ENCODE measurements around the gene LPIN2. TPM values are rescaled to one million over a fixed set of nuclear protein-coding genes. Genes with fewer than 3 reads are reported as not detected.
"Not testable (repeated sequence)": the region's sequence is repeated elsewhere in the genome, so short reads cannot be mapped to it uniquely, and the experiment has no call there.

Gene LPIN2
- total and polyA plus RNA-seq, 2 of the 13 experiments (the other 11 are each of a cell fraction or from before 2014, with no cell fraction given), result 46.0 to 119 TPM

DNA sequence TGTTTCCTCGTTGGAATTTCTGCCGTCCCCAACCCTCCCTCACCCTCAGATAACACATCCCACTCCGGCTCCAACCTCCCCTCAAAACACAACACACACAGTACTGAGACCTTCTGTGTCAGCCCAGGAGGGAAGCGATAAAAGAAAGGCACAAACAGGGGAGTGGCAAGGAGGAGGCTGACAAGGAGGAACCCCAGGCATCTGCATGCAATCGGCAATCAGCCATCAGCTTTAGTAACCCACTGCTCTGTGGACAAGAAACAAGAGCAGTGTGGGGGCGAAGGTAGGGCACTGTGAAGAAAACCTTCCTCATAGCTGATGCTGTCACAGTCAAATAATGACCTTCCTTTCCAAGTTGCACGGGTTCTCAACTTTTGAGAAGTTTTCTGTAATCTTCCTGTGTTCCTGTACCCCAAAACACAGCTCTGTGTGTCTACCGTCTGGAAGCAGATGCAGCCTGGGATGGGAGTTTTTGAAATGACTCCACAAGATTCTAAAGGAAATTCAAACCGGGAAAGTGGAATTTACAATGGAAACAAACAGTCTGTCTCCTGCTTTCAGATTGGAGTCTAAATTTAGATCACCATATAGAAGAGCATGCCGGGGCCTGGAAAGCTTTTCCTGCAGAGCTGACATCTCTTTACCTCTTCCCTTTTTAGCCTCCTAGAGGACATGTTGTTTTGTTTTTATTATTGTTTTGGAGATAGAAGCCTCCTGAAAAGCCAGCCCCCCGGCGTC is 16.4 kb upstream of the LPIN2 start:
- H3K4me1 ChIP-seq (ENCODE audit: insufficient read depth, low read length), result peaks cover 64% of the 10 kb centered on the region
- H3K27me3 ChIP-seq (ENCODE audit: control insufficient read depth in 1 of 2, insufficient read depth in 2 of 2, low read length in 2 of 2), result no peaks in the 10 kb centered on the region
- no peaks in the 10 kb centered on the region for H3K79me2 ChIP-seq (ENCODE audit: insufficient read depth, low read length)
- CTCF ChIA-PET (ENCODE audit: low intra/inter-chr PET ratio, low total read pairs), result no interaction called here
- H2AFZ ChIP-seq (ENCODE audit: low read length), result peak overlapping the region; percentile 76
- in situ Hi-C loops (cut with HindIII; ENCODE audit: extremely low pct_ligation_motif_present, low pct_unique_long_range_greater_than_20kb) (loop anchor here (25.0 kb wide), 1 partner anchor 583 kb away; no protein-coding TSS in a partner anchor), intact Hi-C loops (cut with micrococcal nuclease; ENCODE audit: unreplicated experiment) (loop anchor here (5.0 kb wide), 1 partner anchor 33 kb away; no protein-coding TSS in a partner anchor)
- no peaks in the 10 kb centered on the region for H3K36me3 ChIP-seq (replicated peaks in 1 of 2; ENCODE audit: control insufficient read depth in 1 of 2, insufficient read depth in 2 of 2, low read length in 2 of 2)
- POLR2A ChIA-PET, result no interaction called here
- H3K9me3 ChIP-seq (ENCODE audit: low read length), result no peaks in the 10 kb centered on the region
- no peak for FAIRE-seq
- H3K4me3 ChIP-seq (replicated peaks in 1 of 3; ENCODE audit: insufficient read depth in 1 of 3, low read depth in 2 of 3, low read length in 3 of 3), result peak overlapping the region in 1 of 3 experiments; percentile 18; a peak in 1 of 6 replicates
- H4K20me1 ChIP-seq (ENCODE audit: insufficient read depth, low read length), result no peaks in the 10 kb centered on the region
- TF ChIP-seq, protein P1, sequence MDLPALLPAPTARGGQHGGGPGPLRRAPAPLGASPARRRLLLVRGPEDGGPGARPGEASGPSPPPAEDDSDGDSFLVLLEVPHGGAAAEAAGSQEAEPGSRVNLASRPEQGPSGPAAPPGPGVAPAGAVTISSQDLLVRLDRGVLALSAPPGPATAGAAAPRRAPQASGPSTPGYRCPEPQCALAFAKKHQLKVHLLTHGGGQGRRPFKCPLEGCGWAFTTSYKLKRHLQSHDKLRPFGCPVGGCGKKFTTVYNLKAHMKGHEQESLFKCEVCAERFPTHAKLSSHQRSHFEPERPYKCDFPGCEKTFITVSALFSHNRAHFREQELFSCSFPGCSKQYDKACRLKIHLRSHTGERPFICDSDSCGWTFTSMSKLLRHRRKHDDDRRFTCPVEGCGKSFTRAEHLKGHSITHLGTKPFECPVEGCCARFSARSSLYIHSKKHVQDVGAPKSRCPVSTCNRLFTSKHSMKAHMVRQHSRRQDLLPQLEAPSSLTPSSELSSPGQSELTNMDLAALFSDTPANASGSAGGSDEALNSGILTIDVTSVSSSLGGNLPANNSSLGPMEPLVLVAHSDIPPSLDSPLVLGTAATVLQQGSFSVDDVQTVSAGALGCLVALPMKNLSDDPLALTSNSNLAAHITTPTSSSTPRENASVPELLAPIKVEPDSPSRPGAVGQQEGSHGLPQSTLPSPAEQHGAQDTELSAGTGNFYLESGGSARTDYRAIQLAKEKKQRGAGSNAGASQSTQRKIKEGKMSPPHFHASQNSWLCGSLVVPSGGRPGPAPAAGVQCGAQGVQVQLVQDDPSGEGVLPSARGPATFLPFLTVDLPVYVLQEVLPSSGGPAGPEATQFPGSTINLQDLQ (CRISPR knock-in tag; IDR thresholded peaks at IDR 0.05), result no peak
- no peak for TF ChIP-seq PHF21A (CRISPR knock-in tag; IDR thresholded peaks at IDR 0.05)
- peak; percentile 16; the same call in 1 of the 2 replicates for TF ChIP-seq SALL1 (CRISPR knock-in tag; IDR thresholded peaks at IDR 0.05)
- H3K9ac ChIP-seq (ENCODE audit: insufficient read depth, low read depth, low read length), result peak overlapping the region; percentile 45; the same call in 1 of the 2 replicates
- BruUV-seq (replicated peaks), result no TSS peak
- no peak for ATAC-seq
- WGBS (ENCODE audit: low lambda C conversion rate), result 54% methylated on average over 12 of the region's 12 CpGs
- peak overlapping the region; percentile 49 for H3K27ac ChIP-seq (ENCODE audit: extremely low read length, insufficient read depth, low read length)
- peak overlapping the region; percentile 47 for H3K4me2 ChIP-seq (ENCODE audit: low read depth, low read length)
- DNase-seq (ENCODE audit: low spot score), result no peak

DNA sequence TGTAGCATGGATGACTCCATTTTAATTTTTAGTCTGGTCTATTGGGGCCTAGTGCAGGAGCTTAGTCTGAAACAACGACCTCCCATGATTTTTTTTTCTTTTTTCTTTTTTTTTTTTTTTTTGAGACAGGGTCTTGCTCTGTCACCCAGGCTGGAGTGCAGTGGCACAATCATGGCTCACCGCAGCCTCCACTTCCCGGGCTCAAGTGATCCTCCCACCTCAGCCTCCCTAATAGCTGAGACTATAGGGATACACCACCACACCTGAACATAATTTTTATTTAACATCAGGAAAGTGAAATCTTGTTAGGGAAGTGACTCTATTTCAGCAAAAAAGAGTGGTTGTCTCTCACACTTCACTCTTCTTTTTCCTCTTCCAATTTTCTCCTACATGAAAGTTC is 15.2 kb upstream of the LPIN2 start:
- H3K27me3 ChIP-seq (ENCODE audit: control insufficient read depth in 1 of 2, insufficient read depth in 2 of 2, low read length in 2 of 2); H4K20me1 ChIP-seq (ENCODE audit: insufficient read depth, low read length); FAIRE-seq; DNase-seq (ENCODE audit: low spot score); ATAC-seq; H2AFZ ChIP-seq (ENCODE audit: low read length); H3K79me2 ChIP-seq (ENCODE audit: insufficient read depth, low read length); H3K9me3 ChIP-seq (ENCODE audit: low read length); CTCF ChIA-PET (ENCODE audit: low intra/inter-chr PET ratio, low total read pairs); H3K36me3 ChIP-seq (replicated peaks in 1 of 2; ENCODE audit: control insufficient read depth in 1 of 2, insufficient read depth in 2 of 2, low read length in 2 of 2); BruUV-seq (replicated peaks): not testable (repeated sequence)
- WGBS (ENCODE audit: low lambda C conversion rate), result 79% methylated on average over 3 of the region's 3 CpGs
- Histone ChIP-seq H3K4me3 (replicated peaks in 1 of 3; ENCODE audit: insufficient read depth in 1 of 3, low read depth in 2 of 3, low read length in 3 of 3) (peak overlapping the region in 1 of 3 experiments; percentile 65; a peak in 1 of 6 replicates), H3K4me2 (ENCODE audit: low read depth, low read length) (peak overlapping the region; percentile 90), H3K4me1 (ENCODE audit: insufficient read depth, low read length) (peaks cover 64% of the 10 kb centered on the region), H3K9ac (ENCODE audit: insufficient read depth, low read depth, low read length) (peak overlapping the region; percentile 83; the same call in 1 of the 2 replicates), H3K27ac (ENCODE audit: extremely low read length, insufficient read depth, low read length) (peak overlapping the region; percentile 89)
- intact Hi-C loops (cut with micrococcal nuclease; ENCODE audit: unreplicated experiment) (loop anchor here (5.0 kb wide), 1 partner anchor 34 kb away; no protein-coding TSS in a partner anchor), in situ Hi-C loops (cut with HindIII; ENCODE audit: extremely low pct_ligation_motif_present, low pct_unique_long_range_greater_than_20kb) (loop anchor here (25.0 kb wide), 1 partner anchor 584 kb away; no protein-coding TSS in a partner anchor)
- POLR2A ChIA-PET, result interaction anchor here (1.0 to 3.1 kb wide), 6 partner anchors 9 to 88 kb away, joined by 3 to 26 read pairs (median 4); no protein-coding TSS in a partner anchor
- TF ChIP-seq RCOR2 (CRISPR knock-in tag; IDR thresholded peaks at IDR 0.05), result peak; percentile 54; the same call in 1 of the 2 replicates
- 0 out of 2 replicates have a peak, but pooled peaks have one; percentile 47 for TF ChIP-seq KDM1A (CRISPR knock-in tag; IDR thresholded peaks at IDR 0.05)
- TF ChIP-seq ZMYM3 (CRISPR knock-in tag; IDR thresholded peaks at IDR 0.05), result peak; percentile 81
- TF ChIP-seq, protein P2, sequence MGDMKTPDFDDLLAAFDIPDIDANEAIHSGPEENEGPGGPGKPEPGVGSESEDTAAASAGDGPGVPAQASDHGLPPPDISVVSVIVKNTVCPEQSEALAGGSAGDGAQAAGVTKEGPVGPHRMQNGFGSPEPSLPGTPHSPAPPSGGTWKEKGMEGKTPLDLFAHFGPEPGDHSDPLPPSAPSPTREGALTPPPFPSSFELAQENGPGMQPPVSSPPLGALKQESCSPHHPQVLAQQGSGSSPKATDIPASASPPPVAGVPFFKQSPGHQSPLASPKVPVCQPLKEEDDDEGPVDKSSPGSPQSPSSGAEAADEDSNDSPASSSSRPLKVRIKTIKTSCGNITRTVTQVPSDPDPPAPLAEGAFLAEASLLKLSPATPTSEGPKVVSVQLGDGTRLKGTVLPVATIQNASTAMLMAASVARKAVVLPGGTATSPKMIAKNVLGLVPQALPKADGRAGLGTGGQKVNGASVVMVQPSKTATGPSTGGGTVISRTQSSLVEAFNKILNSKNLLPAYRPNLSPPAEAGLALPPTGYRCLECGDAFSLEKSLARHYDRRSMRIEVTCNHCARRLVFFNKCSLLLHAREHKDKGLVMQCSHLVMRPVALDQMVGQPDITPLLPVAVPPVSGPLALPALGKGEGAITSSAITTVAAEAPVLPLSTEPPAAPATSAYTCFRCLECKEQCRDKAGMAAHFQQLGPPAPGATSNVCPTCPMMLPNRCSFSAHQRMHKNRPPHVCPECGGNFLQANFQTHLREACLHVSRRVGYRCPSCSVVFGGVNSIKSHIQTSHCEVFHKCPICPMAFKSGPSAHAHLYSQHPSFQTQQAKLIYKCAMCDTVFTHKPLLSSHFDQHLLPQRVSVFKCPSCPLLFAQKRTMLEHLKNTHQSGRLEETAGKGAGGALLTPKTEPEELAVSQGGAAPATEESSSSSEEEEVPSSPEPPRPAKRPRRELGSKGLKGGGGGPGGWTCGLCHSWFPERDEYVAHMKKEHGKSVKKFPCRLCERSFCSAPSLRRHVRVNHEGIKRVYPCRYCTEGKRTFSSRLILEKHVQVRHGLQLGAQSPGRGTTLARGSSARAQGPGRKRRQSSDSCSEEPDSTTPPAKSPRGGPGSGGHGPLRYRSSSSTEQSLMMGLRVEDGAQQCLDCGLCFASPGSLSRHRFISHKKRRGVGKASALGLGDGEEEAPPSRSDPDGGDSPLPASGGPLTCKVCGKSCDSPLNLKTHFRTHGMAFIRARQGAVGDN (CRISPR knock-in tag; IDR thresholded peaks at IDR 0.05), result 0 out of 2 replicates have a peak, but pooled peaks have one; percentile 16

Data from HepG2 (cell line).